HG03196 (cell line): ENCODE results near the gene TMEM131.
"Not testable (repeated sequence)": the region's sequence is repeated elsewhere in the genome, so short reads cannot be mapped to it uniquely, and the experiment has no call there.

ENCODE experiments used
- ATAC-seq: cut with Tn5 transposase; IDR thresholded peaks from one replicate; pipeline ENCODE4 v1.9.1; 2021; ENCODE audit not compliant: unreplicated experiment

TMEM131 gene

GRCh38 chr2:97714084-97714949, 281.4 kb downstream of the TMEM131 start:
- ATAC-seq, result no peak

DNA sequence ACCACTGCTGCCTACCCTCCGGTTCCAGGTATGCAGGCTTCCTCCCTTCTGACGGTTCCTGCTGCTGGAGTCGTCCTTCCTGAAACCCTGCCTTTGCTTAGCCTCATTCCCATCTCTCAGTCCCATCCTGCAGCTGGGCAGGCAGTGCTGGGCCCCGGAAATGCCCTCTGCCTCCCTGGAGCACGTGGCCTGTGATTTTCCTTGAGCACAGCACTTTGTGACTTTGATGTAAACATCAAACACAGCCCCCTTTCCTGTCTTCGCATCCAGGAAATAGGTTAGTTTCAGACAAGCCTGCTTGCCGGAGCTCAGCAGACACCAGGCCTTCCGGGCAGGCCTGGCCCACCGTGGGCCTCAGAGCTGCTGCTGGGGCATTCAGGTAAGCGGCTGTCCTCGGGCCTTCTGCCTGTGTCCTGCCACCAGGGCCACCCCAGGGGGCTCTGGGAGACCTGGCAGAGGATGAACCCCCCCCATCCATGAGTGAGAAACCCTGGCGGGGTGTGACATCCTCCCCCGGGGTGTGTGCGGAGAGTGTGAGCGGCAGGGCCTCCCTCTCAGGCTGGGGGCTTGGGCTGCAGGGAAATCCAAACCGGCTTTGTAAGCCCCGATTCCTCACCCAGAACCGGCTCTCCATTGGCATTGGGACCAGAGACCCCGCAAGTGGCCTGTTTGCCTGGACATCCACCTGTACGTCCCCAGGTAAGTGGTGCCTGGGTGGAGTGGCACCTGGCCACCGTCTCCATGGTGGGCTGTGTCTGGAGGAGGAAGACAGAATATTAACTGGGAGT, 282.3 kb downstream of the TMEM131 start, which contains the start of gene ZAP70:
TSS of gene ZAP70 (plus strand) at position 281 of the 788 bp plus-strand sequence. CDS start 10,461 bp downstream, outside the sequence.
- no peak for ATAC-seq

DNA sequence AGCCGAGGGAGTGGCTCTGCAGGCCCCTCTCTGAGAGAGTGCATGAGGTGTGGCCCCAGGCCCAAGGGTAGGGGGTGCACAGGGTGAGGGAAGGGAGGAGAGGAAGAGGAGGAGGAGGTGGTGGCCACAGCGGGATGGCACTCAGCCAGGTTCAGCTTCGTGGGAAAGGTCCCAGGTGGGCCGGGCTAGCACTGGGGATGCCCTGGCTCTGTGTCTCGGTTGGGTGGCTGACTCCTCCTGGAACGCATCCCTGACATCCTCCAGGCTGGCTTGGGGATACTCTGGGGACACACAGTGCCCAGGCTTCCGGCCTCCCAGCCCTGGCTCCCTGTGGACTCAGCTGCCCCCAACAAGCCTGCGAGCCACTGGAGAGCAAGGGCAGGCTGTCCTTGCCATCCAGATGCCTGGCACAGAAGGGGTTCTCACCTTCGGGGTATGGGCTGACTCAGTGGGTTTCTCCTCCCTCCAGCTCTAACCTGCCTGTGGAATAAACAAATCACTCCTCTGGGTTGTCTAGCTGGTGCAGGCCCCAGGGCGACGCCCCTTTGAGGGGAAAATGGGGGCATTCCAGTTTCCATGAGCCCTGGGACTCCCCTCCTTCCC, 283.0 kb downstream of the TMEM131 start:
- no peak for ATAC-seq

DNA sequence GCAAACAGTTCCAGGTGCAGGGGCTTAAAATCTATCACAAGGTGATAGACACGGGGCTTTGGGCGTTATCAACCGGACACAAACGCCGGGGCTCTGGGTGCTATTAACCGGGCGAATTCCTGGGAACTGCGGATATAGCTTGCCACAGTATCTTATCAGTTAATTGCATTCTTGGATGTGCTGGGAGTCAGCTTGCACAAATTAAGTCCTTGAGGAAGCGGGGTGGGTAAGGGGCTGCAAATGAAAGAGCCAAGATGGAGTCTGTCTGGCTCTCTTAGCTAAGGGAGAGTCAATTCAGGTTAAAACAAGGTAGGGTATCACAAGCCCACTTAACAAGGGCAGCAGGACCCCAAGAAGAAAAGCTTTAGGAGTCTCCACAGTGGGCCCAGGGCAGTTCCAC, 283.6 kb downstream of the TMEM131 start:
- ATAC-seq, result not testable (repeated sequence)

- no peak for ATAC-seq
Measured at GRCh38 chr2:97711394-97711711, 284.4 kb downstream of the TMEM131 start.

- no peak for ATAC-seq
Measured at GRCh38 chr2:97708608-97709007, 287.1 kb downstream of the TMEM131 start.

DNA sequence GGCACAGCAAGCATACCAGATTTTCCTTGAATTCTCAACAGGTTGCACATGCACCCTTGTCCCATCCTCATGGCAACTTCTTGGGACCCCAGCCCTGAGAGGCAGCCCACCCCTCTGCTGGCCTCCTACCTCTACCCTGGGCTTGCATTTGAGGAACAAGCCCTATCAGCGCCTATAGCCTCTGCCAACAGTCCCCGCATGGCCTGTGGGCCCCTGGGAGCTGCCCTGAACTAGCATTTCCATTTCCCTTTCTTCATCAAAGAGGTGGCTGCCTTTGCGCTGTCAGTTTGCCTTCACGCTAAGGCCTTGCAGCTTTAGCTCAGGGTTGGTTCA, 287.7 kb downstream of the TMEM131 start:
- ATAC-seq, result no peak

GRCh38 chr2:97707362-97708047, 288.2 kb downstream of the TMEM131 start:
- no peak for ATAC-seq

- no peak for ATAC-seq
Measured at GRCh38 chr2:97706708-97707345, 288.9 kb downstream of the TMEM131 start.
